DMS53 treated with DMSO at 0.1 percent for 48 hours (cell line): ENCODE data around the gene C1QL4.
"Not testable (repeated sequence)": the region's sequence is repeated elsewhere in the genome, so short reads cannot be mapped to it uniquely, and the experiment has no call there.

ENCODE experiments used
- DNase-seq: peaks from one replicate; lab custom pipeline; 2025; ENCODE audit not compliant: unreplicated experiment; lab: John Stamatoyannopoulos, UW

Gene C1QL4

DNA sequence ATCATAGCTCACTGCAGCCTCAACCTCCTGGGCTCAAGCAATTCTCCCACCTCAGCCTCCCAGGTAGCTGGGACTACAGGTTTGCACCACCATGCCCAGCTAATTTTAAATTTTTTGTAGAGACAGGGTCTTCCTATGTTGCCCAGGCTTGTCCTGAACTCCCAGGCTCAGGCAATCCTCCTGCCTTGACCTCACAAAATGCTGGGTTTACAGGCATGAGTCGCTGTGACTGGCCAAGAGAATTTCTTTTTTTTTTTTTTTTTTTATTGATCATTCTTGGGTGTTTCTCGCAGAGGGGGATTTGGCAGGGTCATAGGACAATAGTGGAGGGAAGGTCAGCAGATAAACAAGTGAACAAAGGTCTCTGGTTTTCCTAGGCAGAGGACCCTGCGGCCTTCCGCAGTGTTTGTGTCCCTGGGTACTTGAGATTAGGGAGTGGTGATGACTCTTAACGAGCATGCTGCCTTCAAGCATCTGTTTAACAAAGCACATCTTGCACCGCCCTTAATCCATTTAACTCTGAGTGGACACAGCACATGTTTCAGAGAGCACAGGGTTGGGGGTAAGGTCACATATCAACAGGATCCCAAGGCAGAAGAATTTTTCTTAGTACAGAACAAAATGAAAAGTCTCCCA, 54.1 kb downstream of the C1QL4 start:
- not testable (repeated sequence) for DNase-seq
